RKO (cell line): ENCODE results near the gene FTL.

Source experiments
- DNase-seq: peaks from one replicate; pipeline ENCODE4 v3.0.0-alpha.2; 2016; ENCODE audit warnings: low spot score

The FTL gene

GRCh38 chr19:48966541-48967345 lies 1.6 kb downstream of the FTL start:
- peak; percentile 70 for DNase-seq

DNA sequence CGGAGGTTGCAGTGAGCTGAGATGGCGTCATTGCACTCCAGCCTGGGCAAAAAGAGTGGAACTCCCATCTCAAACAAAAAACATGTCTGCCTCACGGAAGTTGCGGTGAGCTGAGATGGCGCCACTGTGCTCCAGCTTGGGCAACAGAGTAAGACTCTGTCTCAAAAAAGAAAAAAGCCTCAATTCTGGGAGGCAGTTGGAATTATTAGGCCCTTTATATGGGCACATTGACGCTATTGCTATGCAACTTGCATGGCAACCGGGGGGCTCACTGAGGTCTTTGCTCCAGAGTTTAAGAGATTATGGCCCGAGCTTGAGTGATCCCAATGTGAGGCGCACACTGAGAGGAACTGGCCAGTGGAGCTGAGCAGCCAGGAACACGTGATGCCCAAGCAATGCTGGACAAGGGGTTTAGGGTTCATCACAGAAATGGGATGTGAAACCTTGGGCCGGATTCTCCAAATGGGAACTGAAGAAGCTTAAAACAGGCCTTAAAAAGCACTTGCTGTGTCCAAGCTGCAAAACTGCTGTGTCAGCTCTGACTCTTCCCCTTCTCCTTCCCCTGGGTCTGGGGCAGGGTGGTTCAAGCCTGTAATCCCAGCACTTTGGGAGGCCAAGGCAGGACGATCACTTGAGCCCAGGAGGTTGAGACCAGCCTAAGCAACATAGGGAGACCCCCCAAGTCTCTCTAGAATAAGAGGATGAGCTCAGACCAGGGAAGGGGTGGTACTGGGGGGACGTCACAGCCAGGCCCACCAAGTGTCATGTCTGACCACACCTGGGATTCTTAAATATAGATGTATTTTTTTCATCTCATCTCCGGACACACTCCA lies 2.5 kb downstream of the FTL start:
- DNase-seq, result peak; percentile 68

- no peak for DNase-seq
Measured at GRCh38 chr19:48968179-48968661, 3.1 kb downstream of the FTL start.

DNA sequence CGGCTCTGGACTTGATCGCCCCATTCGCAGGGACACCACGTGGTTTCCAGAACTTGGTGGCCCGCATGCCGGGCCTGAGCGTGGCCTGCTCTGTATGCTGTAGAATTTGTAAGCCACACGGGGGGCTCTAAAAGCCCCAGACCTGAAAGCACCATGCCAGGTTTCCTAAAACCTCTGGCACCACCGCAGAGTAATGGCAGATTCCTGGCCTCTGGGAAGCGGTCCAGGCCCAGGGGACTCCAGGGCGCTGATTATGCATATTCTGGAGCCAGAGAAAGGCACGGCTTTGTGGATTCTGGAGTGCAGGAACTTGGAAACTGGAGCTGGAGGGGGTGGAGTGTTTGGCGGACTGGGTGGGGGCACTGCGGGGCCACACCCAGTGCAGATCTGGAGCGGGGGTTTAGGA lies 3.7 kb downstream of the FTL start:
- DNase-seq, result no peak

- DNase-seq, result peak; percentile 95
Measured at GRCh38 chr19:48969276-48970138, 4.4 kb downstream of the FTL start.

DNA sequence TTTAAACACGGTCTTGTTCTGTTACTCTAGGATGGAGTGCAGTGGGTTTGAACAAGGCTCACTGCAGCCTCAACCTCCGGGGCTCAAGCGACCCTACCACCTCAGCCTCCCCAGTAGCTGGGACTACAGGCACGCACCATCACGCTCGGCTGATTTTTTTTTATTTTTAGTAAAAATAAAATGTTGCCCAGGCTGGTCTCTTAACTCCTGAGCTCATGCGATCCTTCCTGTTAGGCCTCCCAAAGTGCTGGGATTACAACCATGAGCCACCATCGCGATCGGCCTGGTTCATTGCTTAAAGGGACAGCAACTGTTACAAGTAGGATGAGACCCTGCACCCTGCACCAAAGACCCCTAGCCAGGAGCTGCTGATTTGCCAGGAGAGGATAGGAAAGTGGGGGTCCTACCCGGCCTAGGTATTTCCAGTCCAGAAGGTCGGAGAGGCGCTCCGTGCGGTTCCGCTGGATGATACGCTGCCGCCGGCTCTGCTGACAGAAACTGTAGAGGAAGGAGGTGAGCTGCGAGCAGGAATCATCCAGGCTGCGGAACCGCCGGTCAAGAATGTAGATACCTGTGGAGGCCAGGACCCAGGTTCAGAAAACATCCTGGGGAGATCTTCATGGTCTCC lies 5.1 kb downstream of the FTL start:
- DNase-seq, result no peak

GRCh38 chr19:48970923-48971395 lies 5.8 kb downstream of the FTL start:
- no peak for DNase-seq

GRCh38 chr19:48975947-48976847 lies 11.1 kb downstream of the FTL start:
- peak; percentile 40 for DNase-seq

GRCh38 chr19:48977061-48977460 lies 12.0 kb downstream of the FTL start:
- DNase-seq, result no peak

GRCh38 chr19:48982280-48982679 lies 17.2 kb downstream of the FTL start:
- no peak for DNase-seq

DNA sequence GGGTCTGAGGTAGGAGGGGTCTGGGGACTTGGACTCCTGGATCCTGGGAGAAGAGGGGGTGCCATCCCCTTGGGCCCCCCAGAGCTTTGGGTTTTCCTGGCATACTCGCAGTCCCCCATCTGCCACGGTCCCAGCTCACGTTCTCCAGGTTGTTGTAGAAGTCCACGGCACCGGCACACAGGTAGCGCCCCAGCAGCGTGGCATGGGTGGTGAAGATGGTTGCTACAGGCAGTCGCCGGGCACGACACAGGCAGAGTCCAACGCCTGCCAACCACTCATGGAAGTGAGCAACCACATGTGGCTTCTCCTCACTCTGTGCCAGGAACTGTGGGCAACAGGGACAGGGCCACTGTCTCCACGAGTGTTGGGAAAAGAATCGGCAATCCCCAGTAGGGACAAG lies 20.6 kb downstream of the FTL start:
- DNase-seq, result no peak

- no peak for DNase-seq
Measured at GRCh38 chr19:48986211-48986610, 21.1 kb downstream of the FTL start.

- no peak for DNase-seq
Measured at GRCh38 chr19:48987323-48987722, 22.2 kb downstream of the FTL start.

DNA sequence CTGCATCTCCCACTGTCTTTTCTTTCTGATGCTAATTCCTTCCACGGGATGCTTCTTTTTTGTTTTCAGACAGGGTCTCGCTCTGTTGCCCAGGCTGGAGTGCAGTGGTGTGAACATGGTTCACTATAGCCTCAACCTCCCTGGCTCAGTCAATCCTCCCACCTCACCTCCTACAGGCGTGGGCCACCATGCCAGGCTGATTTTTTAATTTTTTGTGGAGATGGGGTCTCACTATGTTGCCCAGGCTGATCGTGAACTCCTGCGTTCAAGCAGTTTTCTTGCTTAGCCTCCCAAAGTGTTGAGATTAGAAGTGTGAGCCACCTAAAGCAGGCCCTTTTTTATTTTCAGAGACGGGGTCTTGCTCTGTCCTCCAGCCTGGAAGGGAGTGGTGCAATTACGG lies 23.2 kb downstream of the FTL start:
- no peak for DNase-seq

- no peak for DNase-seq
Measured at GRCh38 chr19:48988860-48989259, 23.8 kb downstream of the FTL start.

DNA sequence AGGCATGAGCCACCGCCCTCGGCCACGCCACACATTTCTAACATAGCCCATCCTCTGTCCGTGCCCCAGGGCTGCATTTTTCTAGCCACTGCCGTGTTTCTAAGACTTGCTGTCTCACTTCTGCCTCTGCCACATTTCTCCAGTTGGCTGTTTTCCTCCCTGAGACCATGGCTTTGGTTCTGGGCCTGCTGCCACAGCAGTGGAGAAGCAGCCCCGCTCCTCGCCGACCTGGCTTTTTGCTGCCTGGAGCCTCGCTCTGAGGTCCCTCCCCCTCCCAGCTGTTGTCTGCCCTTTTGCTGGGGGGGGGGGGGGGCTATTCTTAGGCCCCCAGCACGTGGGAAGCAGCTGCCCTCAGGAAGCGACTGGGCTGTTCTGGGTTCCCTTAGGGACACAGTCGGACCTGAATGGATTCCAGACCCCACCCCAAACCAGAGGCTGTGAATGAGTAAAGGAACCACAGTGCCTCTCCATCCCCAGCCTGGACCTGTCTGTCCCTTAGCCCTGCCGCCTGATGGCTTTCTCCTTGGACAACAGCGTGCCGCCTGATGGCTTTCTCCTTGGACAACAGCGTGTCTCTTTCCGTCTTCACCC lies 24.7 kb downstream of the FTL start:
- no peak for DNase-seq

GRCh38 chr19:48990400-48990799 lies 25.3 kb downstream of the FTL start:
- DNase-seq, result no peak

GRCh38 chr19:48991011-48991609 lies 26.0 kb downstream of the FTL start:
- DNase-seq, result no peak

- peak; percentile 89 for DNase-seq
Measured at GRCh38 chr19:48991873-48992580, 26.9 kb downstream of the FTL start.
